ENCODE measurements around the gene USP25. TPM values are rescaled to one million over a fixed set of nuclear protein-coding genes. Genes with fewer than 3 reads are reported as not detected.

The USP25 gene
- total and polyA plus RNA-seq, 2 of the 8 experiments (the other 6 are each of a cell fraction or from before 2014, with no cell fraction given): 11.2 to 48.1 TPM

GRCh38 chr21:15687208-15687607 is 42.6 kb upstream of the USP25 start:
- WGBS, 2 experiments (ENCODE audit: extremely low coverage in 1 of 2, insufficient coverage in 1 of 2, insufficient read length in 1 of 2, insufficient replicate concordance in 2 of 2, low coverage in 1 of 2, low lambda C conversion rate in 2 of 2, missing lambda C conversion rate in 1 of 2): 78% methylated on average over 3 of the region's 3 CpGs; no CpG with 5 or more reads in 1 of the 2 experiments
- ChIA-PET POLR2A (ENCODE audit: partially characterized antibody) (no interaction called here), CTCF (ENCODE audit: partially characterized antibody) (no interaction called here)
- Histone ChIP-seq H3K4me1 (replicated peaks in 1 of 4; ENCODE audit: control insufficient read depth in 3 of 4, insufficient read depth in 4 of 4, low read length in 3 of 4) (no peaks in the 10 kb centered on the region), H3K27ac (ENCODE audit: low read depth, low read length) (no peak overlapping the region), H3K18ac (ENCODE audit: extremely low read depth, low read length) (no peak overlapping the region), H3K56ac (replicated peaks; ENCODE audit: insufficient read length, low read depth, low read length) (no peak overlapping the region), H4K8ac (ENCODE audit: extremely low read depth, insufficient read depth, low read length) (no peak overlapping the region), H2BK20ac (ENCODE audit: low read length) (no peak overlapping the region), H4K20me1 (replicated peaks in 1 of 2; ENCODE audit: control insufficient read depth in 1 of 2, insufficient read depth in 2 of 2, low read length in 2 of 2) (no peaks in the 10 kb centered on the region), H3K23ac (ENCODE audit: insufficient read length) (no peak overlapping the region), H4K5ac (ENCODE audit: insufficient read length, low read depth, low read length) (no peak overlapping the region), H2BK5ac (ENCODE audit: low read depth, low read length) (no peak overlapping the region), H2AK5ac (ENCODE audit: low read depth, low read length) (no peak overlapping the region), H3K36me3 (ENCODE audit: control insufficient read depth in 2 of 4, insufficient read depth in 4 of 4, low read length in 3 of 4) (no peaks in the 10 kb centered on the region), H4K91ac (replicated peaks; ENCODE audit: insufficient read length, low read length) (no peak overlapping the region), H3K9me3 (ENCODE audit: insufficient read depth in 2 of 2, low read depth in 1 of 2, low read length in 1 of 2) (no peaks in the 10 kb centered on the region), H3K14ac (ENCODE audit: insufficient read length) (no peak overlapping the region), H2BK120ac (replicated peaks; ENCODE audit: low read depth, low read length) (no peak overlapping the region), H3K4me3 (ENCODE audit: extremely low read depth in 1 of 4, insufficient read depth in 2 of 4, low read depth in 3 of 4, low read length in 4 of 4) (no peak overlapping the region), H2AFZ (ENCODE audit: low read length) (no peak overlapping the region), H3K4me2 (ENCODE audit: insufficient read depth in 1 of 2, low read depth in 2 of 2, low read length in 2 of 2) (no peak overlapping the region), H2BK15ac (ENCODE audit: low read length) (no peak overlapping the region), H2BK12ac (ENCODE audit: low read depth, low read length) (no peak overlapping the region), H3K79me1 (ENCODE audit: low read depth, low read length) (no peaks in the 10 kb centered on the region), H3K27me3 (replicated peaks in 1 of 4; ENCODE audit: control insufficient read depth in 3 of 4, extremely low read depth in 1 of 4, insufficient read depth in 3 of 4, low read length in 3 of 4) (no peaks in the 10 kb centered on the region), H3K4ac (replicated peaks; ENCODE audit: insufficient read length, low read depth, low read length) (no peak overlapping the region), H3K9ac (replicated peaks in 1 of 4; ENCODE audit: extremely low read depth in 1 of 4, low read depth in 3 of 4, low read length in 3 of 4) (no peak overlapping the region), H3K23me2 (ENCODE audit: low read depth, low read length) (no peaks in the 10 kb centered on the region), H3K79me2 (ENCODE audit: control insufficient read depth in 1 of 2, insufficient read depth in 2 of 2, low read length in 2 of 2) (no peaks in the 10 kb centered on the region)
- no peak for DNase-seq (ENCODE audit: low read depth in 1 of 2, low spot score in 2 of 2)
- FAIRE-seq: no peak
- TF ChIP-seq TCF12 (IDR thresholded peaks at IDR 0.05; ENCODE audit: low read depth, low read length) (no peak), BACH1 (IDR thresholded peaks at IDR 0.05; ENCODE audit: low read length) (no peak), EZH2 (IDR thresholded peaks at IDR 0.05; ENCODE audit: low read depth, low read length, severe bottlenecking) (no peak), NANOG (IDR thresholded peaks at IDR 0.05; ENCODE audit: insufficient read depth, low read depth, low read length, poor library complexity, severe bottlenecking) (no peak), E2F6 (IDR thresholded peaks at IDR 0.05) (no peak), CBX5 (IDR thresholded peaks at IDR 0.05; ENCODE audit: low read depth, low read length) (no peak), POU5F1 (IDR thresholded peaks at IDR 0.05; ENCODE audit: low read depth, low read length) (no peak)

All from H1 (cell line).